ENCODE measurements around the gene NT5C3A. TPM values are rescaled to one million over a fixed set of nuclear protein-coding genes. Genes with fewer than 3 reads are reported as not detected.
A peak's percentile ranks its signal among the peaks of the same experiment; 100 is the strongest.

The NT5C3A gene
- total and polyA plus RNA-seq, 11 donors = 13.1 to 32.2 (median 19.2) TPM

- intact Hi-C loops (cut with DNase I) = no loop called here
- DNase-seq = no peak
- no peaks in the 10 kb centered on the region for H3K27me3 ChIP-seq
- TF ChIP-seq, protein P1, sequence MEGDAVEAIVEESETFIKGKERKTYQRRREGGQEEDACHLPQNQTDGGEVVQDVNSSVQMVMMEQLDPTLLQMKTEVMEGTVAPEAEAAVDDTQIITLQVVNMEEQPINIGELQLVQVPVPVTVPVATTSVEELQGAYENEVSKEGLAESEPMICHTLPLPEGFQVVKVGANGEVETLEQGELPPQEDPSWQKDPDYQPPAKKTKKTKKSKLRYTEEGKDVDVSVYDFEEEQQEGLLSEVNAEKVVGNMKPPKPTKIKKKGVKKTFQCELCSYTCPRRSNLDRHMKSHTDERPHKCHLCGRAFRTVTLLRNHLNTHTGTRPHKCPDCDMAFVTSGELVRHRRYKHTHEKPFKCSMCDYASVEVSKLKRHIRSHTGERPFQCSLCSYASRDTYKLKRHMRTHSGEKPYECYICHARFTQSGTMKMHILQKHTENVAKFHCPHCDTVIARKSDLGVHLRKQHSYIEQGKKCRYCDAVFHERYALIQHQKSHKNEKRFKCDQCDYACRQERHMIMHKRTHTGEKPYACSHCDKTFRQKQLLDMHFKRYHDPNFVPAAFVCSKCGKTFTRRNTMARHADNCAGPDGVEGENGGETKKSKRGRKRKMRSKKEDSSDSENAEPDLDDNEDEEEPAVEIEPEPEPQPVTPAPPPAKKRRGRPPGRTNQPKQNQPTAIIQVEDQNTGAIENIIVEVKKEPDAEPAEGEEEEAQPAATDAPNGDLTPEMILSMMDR (IDR thresholded peaks at IDR 0.05) = no peak
- no peak for TF ChIP-seq POLR2A (IDR thresholded peaks at IDR 0.05)
- H3K27ac ChIP-seq = no peak overlapping the region
- H3K4me1 ChIP-seq = peaks cover 0 to 6% (median 0%) of the 10 kb centered on the region in 12 donors
- H3K4me3 ChIP-seq = no peak overlapping the region
- H3K36me3 ChIP-seq = peaks cover 0 to 56% (median 46%) of the 10 kb centered on the region in 9 donors
- 73 to 86% (median 81%) methylated on average over 4 of the region's 4 CpGs for WGBS, 4 donors
- H3K9me3 ChIP-seq = no peaks in the 10 kb centered on the region
- peak in 3 of 4 donors; percentile 20 to 45 (median 24) for ATAC-seq
Observed at GRCh38 chr7:33093266-33093665, 30.7 kb upstream of the NT5C3A start.

DNA sequence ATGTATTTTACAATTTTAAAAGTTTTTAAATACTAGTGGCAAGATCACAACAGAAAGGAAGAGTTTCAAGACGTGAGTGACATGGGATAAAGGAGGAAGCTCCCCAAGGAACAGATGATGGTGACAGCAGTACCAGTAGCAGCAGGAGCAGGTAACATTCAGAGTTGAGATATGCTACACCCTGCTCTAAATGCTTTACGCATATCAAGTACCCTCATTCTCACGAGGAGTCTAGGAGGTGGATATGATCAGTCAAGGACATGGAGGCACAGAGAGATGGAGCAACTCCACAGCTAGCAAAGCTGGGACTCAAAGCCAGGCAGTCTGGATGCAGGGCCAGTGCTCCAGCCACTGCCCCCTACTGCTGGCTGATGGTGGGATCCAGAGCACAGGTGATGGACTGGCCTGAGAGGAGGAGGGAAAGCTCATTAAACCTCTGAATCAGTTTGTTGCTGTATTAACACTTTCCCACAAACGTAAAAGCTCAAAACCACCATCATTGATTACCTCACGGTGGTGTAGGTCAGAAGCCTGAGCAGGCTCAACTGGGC is 29.1 kb upstream of the NT5C3A start:
- Histone ChIP-seq H3K27me3 (no peaks in the 10 kb centered on the region), H3K27ac (no peak overlapping the region), H3K36me3 (peaks cover 0 to 41% (median 31%) of the 10 kb centered on the region in 9 donors), H3K4me1 (peaks cover 0 to 16% (median 0%) of the 10 kb centered on the region in 12 donors), H3K4me3 (no peak overlapping the region), H3K9me3 (no peaks in the 10 kb centered on the region)
- ATAC-seq (no peak), DNase-seq (no peak)
- intact Hi-C loops (cut with DNase I) = no loop called here
- TF ChIP-seq, protein P1 (IDR thresholded peaks at IDR 0.05) = peak in 1 of 12 donors; percentile 21
- no peak for TF ChIP-seq POLR2A (IDR thresholded peaks at IDR 0.05)
- WGBS, 4 donors = 79 to 88% (median 81%) methylated on average over 5 of the region's 5 CpGs

GRCh38 chr7:33091111-33091531 is 28.5 kb upstream of the NT5C3A start:
- Histone ChIP-seq H3K36me3 (peaks cover 0 to 35% (median 25%) of the 10 kb centered on the region in 9 donors), H3K27ac (peak overlapping the region in 1 of 12 donors; percentile 4), H3K9me3 (peaks cover 0 to 2% (median 0%) of the 10 kb centered on the region in 12 donors), H3K4me3 (no peak overlapping the region), H3K4me1 (peaks cover 0 to 16% (median 0%) of the 10 kb centered on the region in 12 donors), H3K27me3 (no peaks in the 10 kb centered on the region)
- no peak for TF ChIP-seq POLR2A (IDR thresholded peaks at IDR 0.05)
- TF ChIP-seq, protein P1 (IDR thresholded peaks at IDR 0.05) = no peak
- 83 to 89% (median 86%) methylated on average over 4 of the region's 4 CpGs for WGBS, 4 donors
- DNase-seq (no peak), ATAC-seq (no peak)
- intact Hi-C loops (cut with DNase I) = no loop called here

DNA sequence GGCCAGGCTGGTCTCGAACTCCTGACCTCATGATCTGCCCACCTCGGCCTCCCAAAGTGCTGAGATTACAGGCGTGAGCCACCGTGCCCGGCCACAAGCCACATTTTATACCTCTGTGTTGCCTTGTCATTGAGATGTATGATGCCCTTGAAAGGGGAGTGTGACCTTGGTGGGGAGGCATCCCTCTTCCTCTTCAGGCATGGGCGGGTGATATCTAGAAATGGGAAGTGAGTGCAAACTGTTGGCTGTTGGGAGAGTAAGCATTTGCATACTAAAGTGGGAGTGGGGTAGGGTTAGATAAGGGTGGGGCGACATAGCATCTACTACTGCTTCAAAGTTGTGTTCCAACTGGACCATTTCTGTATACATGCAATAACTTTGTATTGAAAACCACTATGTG is 26.6 kb upstream of the NT5C3A start:
- Histone ChIP-seq H3K4me1 (peaks cover 0 to 16% (median 0%) of the 10 kb centered on the region in 12 donors), H3K27ac (no peak overlapping the region), H3K27me3 (no peaks in the 10 kb centered on the region), H3K9me3 (peaks cover 0 to 7% (median 0%) of the 10 kb centered on the region in 12 donors), H3K4me3 (no peak overlapping the region), H3K36me3 (peaks cover 0 to 15% (median 6%) of the 10 kb centered on the region in 9 donors)
- no peak for TF ChIP-seq POLR2A (IDR thresholded peaks at IDR 0.05)
- TF ChIP-seq, protein P1 (IDR thresholded peaks at IDR 0.05) = no peak
- ATAC-seq (peak in 1 of 4 donors; percentile 12), DNase-seq (no peak)
- 84 to 96% (median 92%) methylated on average over 7 of the region's 7 CpGs for WGBS, 4 donors
- intact Hi-C loops (cut with DNase I) = no loop called here
